D721Med (cell line): ENCODE measurements around the gene DKK3.

Source experiments
- DNase-seq: peaks from one replicate; pipeline ENCODE4 v3.0.0; 2011; ENCODE audit warnings: low spot score; ENCODE audit not compliant: insufficient read length
- FAIRE-seq: peaks from 2 replicates; lab custom pipeline; 2011; peaks lifted over from hg19 to GRCh38; lab: Jason Lieb, UNC
- CTCF ChIP-seq: IDR thresholded peaks from 2 replicates; pipeline ENCODE4 v1.5.1; 2012; ENCODE audit warnings: mild to moderate bottlenecking, control low read depth; ENCODE audit not compliant: insufficient read depth; ENCODE audit errors: missing control alignments

The DKK3 gene

GRCh38 chr11:11960687-11961086, 47.7 kb downstream of the DKK3 start:
- TF ChIP-seq CTCF: no peak
- DNase-seq (no peak), FAIRE-seq (no peak)

GRCh38 chr11:11959601-11960000, 48.8 kb downstream of the DKK3 start:
- FAIRE-seq (no peak), DNase-seq (no peak)
- TF ChIP-seq CTCF: no peak

- TF ChIP-seq CTCF: no peak
- FAIRE-seq: no peak
- no peak for DNase-seq
Measured at GRCh38 chr11:11958403-11959231, 49.8 kb downstream of the DKK3 start.

- no peak for TF ChIP-seq CTCF
- FAIRE-seq: no peak
- DNase-seq: no peak
Measured at GRCh38 chr11:11956006-11956405, 52.4 kb downstream of the DKK3 start.

- DNase-seq (no peak), FAIRE-seq (no peak)
- TF ChIP-seq CTCF: no peak
Measured at GRCh38 chr11:11952036-11952435, 56.4 kb downstream of the DKK3 start.

- FAIRE-seq: no peak
- DNase-seq: no peak
- TF ChIP-seq CTCF: no peak
Measured at GRCh38 chr11:11949482-11949881, 58.9 kb downstream of the DKK3 start.

GRCh38 chr11:11948242-11948947, 60.0 kb downstream of the DKK3 start:
- DNase-seq (no peak), FAIRE-seq (no peak)
- no peak for TF ChIP-seq CTCF
